Chondrocyte (in vitro differentiated cells): ENCODE data around the gene RPS19. TPM values are rescaled to one million over a fixed set of nuclear protein-coding genes. Genes with fewer than 3 reads are reported as not detected.

Experiments
- DNase-seq: peaks from one replicate; pipeline ENCODE4 v3.0.0; 2021; ENCODE audit warnings: mixed read lengths, low spot score
- H3K27ac Mint-ChIP-seq: one replicate; pipeline ENCODE4 v1.8.0; 2021; ENCODE audit warnings: mild to moderate bottlenecking, moderate library complexity, mixed read lengths; ENCODE audit not compliant: unreplicated experiment
- H3K27me3 Mint-ChIP-seq: 2 replicates; pipeline ENCODE4 v1.8.0; 2021; ENCODE audit warnings: low read depth, mixed read lengths
- H3K36me3 Mint-ChIP-seq: 2 replicates; pipeline ENCODE4 v1.8.0; 2021; ENCODE audit warnings: low read depth, mixed read lengths
- H3K4me1 Mint-ChIP-seq: 2 replicates; pipeline ENCODE4 v1.8.0; 2021; ENCODE audit warnings: low read depth, mild to moderate bottlenecking, mixed read lengths
- H3K4me3 Mint-ChIP-seq: one replicate; pipeline ENCODE4 v1.8.0; 2021; ENCODE audit warnings: mild to moderate bottlenecking, moderate library complexity, mixed read lengths; ENCODE audit not compliant: unreplicated experiment
- H3K9me3 Mint-ChIP-seq: 2 replicates; pipeline ENCODE4 v1.8.0; 2021; ENCODE audit warnings: low read depth, mixed read lengths
- CTCF ChIP-seq: fragments of 200-600 bp; sonication (generic); IDR thresholded peaks from 2 replicates; pipeline ENCODE4 v1.5.0; 2021; ENCODE audit warnings: antibody characterized with exemption, mild to moderate bottlenecking, moderate library complexity
- total RNA-seq: library from RNA; stranded (reverse); gene quantifications from 3 replicates; pipeline ENCODE4 v1.2.1, GENCODE V29; 2021

The RPS19 gene
- total RNA-seq, 1 donor from 2014 or later = 1,457 TPM

DNA sequence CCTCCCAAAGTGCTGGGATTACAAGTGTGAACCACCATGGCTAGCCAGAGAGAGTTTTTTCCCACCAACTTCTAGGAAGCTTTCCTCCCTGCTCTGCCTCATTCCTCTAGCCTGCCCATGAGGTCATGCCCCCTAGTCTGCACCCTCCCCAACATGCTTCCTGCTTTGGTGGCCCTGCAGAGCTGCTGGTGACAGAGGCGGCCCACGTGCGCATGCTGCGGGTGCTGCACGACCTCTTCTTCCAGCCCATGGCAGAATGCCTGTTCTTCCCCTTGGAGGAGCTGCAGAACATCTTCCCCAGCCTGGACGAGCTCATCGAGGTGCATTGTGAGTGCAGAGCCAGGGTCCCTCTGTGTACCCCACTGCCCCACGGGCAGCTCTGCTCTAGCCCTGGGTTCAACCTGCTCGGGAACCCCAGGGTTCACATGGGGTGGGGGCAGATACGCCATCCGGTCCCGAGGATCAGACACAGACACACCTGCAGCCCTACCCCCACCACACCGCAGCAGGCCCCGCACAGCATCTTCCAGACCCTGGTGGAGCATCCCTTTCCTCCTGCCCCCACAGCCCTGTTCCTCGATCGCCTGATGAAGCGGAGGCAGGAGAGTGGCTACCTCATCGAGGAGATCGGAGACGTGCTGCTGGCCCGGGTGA is 41.8 kb downstream of the RPS19 start:
- DNase-seq = no peak
- H3K4me3 Mint-ChIP-seq = no peak overlapping the region
- no peaks in the 10 kb centered on the region for H3K9me3 Mint-ChIP-seq
- no peak overlapping the region for H3K27ac Mint-ChIP-seq
- peaks cover 44% of the 10 kb centered on the region for H3K36me3 Mint-ChIP-seq
- H3K27me3 Mint-ChIP-seq = no peaks in the 10 kb centered on the region
- TF ChIP-seq CTCF = no peak
- H3K4me1 Mint-ChIP-seq = no peaks in the 10 kb centered on the region

- H3K27ac Mint-ChIP-seq = no peak overlapping the region
- H3K4me3 Mint-ChIP-seq = no peak overlapping the region
- no peaks in the 10 kb centered on the region for H3K9me3 Mint-ChIP-seq
- no peak for TF ChIP-seq CTCF
- H3K27me3 Mint-ChIP-seq = no peaks in the 10 kb centered on the region
- peaks cover 49% of the 10 kb centered on the region for H3K36me3 Mint-ChIP-seq
- DNase-seq = peak; percentile 75
- H3K4me1 Mint-ChIP-seq = no peaks in the 10 kb centered on the region
Measured at GRCh38 chr19:41902594-41902993, 42.5 kb downstream of the RPS19 start.

- no peak overlapping the region for H3K27ac Mint-ChIP-seq
- peaks cover 45% of the 10 kb centered on the region for H3K36me3 Mint-ChIP-seq
- H3K9me3 Mint-ChIP-seq = no peaks in the 10 kb centered on the region
- no peaks in the 10 kb centered on the region for H3K4me1 Mint-ChIP-seq
- no peak overlapping the region for H3K4me3 Mint-ChIP-seq
- TF ChIP-seq CTCF = no peak
- peak; percentile 75 for DNase-seq
- H3K27me3 Mint-ChIP-seq = no peaks in the 10 kb centered on the region
Measured at GRCh38 chr19:41903193-41903953, 43.3 kb downstream of the RPS19 start.

DNA sequence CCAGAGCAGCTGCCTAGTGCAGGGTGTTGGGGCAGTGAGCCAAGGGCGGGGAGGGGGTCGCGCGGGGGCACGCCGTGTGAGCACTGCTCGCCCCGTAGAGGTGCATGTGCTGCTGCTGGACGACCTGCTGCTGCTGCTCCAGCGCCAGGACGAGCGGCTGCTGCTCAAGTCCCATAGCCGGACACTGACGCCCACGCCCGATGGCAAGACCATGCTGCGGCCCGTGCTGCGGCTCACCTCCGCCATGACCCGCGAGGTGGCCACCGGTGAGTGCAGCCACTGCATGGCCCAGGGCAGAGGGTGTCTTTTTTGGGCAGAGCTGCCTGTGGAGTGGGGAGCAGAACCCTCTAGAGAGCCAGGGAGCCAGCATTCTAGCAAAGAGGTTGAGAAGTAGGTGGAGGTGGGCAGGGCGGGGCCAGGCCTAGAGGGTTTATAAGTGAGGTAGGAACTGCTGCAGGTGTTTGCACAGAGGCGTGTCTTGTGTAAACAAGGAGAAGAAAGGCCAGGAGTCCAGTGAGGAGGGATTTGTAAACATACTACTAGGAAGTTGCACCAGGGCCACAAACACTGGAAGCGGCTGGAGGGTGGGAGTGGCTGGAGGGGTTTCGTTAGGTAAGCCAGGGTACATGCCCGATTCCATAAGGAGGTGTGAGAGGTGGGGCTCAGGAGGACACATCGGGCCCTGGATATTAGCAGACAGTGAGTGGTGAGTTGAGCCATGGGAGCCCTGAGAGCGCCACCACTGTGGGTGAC is 44.2 kb downstream of the RPS19 start:
- Mint-ChIP-seq H3K4me1 (no peaks in the 10 kb centered on the region), H3K36me3 (peaks cover 42% of the 10 kb centered on the region), H3K4me3 (no peak overlapping the region), H3K27ac (no peak overlapping the region), H3K27me3 (no peaks in the 10 kb centered on the region), H3K9me3 (no peaks in the 10 kb centered on the region)
- peak; percentile 92 for DNase-seq
- TF ChIP-seq CTCF = no peak

DNA sequence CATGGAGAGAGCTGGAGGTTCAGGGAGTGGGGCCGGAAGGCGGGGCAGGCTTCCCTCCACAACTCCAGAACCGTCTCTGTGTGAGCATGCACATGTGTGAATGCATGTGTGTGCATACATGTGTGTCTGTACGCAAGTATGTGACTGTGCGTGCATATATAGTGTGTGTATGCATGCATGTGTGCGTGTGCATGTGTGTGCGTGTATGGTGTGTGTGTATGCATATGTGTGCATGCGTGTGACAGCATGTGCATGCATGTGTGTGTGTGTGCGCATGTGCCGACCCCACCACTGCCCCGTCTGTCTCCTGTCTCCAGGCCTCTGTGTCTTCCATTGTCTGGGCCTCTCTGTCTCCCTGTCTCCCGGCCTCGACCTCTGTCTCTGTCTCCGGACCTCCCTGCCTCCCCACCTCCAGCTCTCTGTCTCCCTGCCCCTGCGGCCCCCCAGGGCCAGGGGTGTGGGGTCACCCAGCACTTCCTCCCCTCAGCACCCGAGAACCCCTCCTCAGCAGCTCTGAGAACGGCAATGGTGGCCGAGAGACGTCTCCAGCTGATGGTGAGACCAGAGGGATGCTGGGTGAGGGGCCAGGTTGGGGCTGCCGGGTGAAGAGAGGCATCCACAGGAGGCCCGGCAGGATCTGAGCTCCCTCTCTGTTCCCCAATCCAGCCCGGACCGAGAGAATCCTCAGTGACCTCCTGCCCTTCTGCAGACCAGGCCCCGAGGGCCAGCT is 45.4 kb downstream of the RPS19 start:
- H3K4me3 Mint-ChIP-seq = no peak overlapping the region
- TF ChIP-seq CTCF = no peak
- DNase-seq = peak; percentile 88
- H3K4me1 Mint-ChIP-seq = no peaks in the 10 kb centered on the region
- H3K27ac Mint-ChIP-seq = no peak overlapping the region
- H3K27me3 Mint-ChIP-seq = peaks cover under 1% of the 10 kb centered on the region
- H3K9me3 Mint-ChIP-seq = no peaks in the 10 kb centered on the region
- H3K36me3 Mint-ChIP-seq = peaks cover 39% of the 10 kb centered on the region
